Measurements from ENCODE around the gene TCF15.
"Not testable (repeated sequence)": the region's sequence is repeated elsewhere in the genome, so short reads cannot be mapped to it uniquely, and the experiment has no call there.

Gene TCF15

GRCh38 chr20:598133-598850, 11.8 kb downstream of the TCF15 start:
- no peak for DNase-seq (ENCODE audit: low read depth in 1 of 2, low spot score in 1 of 2)
- in situ Hi-C loops (cut with HindIII; ENCODE audit: low pct_unique_long_range_greater_than_20kb, low sequenced_read_pairs) = no loop called here
- TF ChIP-seq JUND (IDR thresholded peaks at IDR 0.05; ENCODE audit: low read depth) = no peak

- in situ Hi-C loops (cut with HindIII; ENCODE audit: low pct_unique_long_range_greater_than_20kb, low sequenced_read_pairs) = no loop called here
- DNase-seq (ENCODE audit: low read depth in 1 of 2, low spot score in 1 of 2) = no peak
- no peak for TF ChIP-seq JUND (IDR thresholded peaks at IDR 0.05; ENCODE audit: low read depth)
Observed at GRCh38 chr20:597560-597959, 12.5 kb downstream of the TCF15 start.

GRCh38 chr20:595330-596308, 14.5 kb downstream of the TCF15 start:
- no peak for DNase-seq (ENCODE audit: low read depth in 1 of 2, low spot score in 1 of 2)
- TF ChIP-seq JUND (IDR thresholded peaks at IDR 0.05; ENCODE audit: low read depth) = no peak
- in situ Hi-C loops (cut with HindIII; ENCODE audit: low pct_unique_long_range_greater_than_20kb, low sequenced_read_pairs) = no loop called here

- TF ChIP-seq JUND (IDR thresholded peaks at IDR 0.05; ENCODE audit: low read depth) = no peak
- DNase-seq (ENCODE audit: low read depth in 1 of 2, low spot score in 1 of 2) = no peak
- in situ Hi-C loops (cut with HindIII; ENCODE audit: low pct_unique_long_range_greater_than_20kb, low sequenced_read_pairs) = no loop called here
Observed at GRCh38 chr20:592506-592905, 17.6 kb downstream of the TCF15 start.

GRCh38 chr20:591941-592340, 18.2 kb downstream of the TCF15 start:
- DNase-seq (ENCODE audit: low read depth in 1 of 2, low spot score in 1 of 2) = no peak
- no peak for TF ChIP-seq JUND (IDR thresholded peaks at IDR 0.05; ENCODE audit: low read depth)
- in situ Hi-C loops (cut with HindIII; ENCODE audit: low pct_unique_long_range_greater_than_20kb, low sequenced_read_pairs) = no loop called here

GRCh38 chr20:588932-589672, 21.0 kb downstream of the TCF15 start:
- in situ Hi-C loops (cut with HindIII; ENCODE audit: low pct_unique_long_range_greater_than_20kb, low sequenced_read_pairs) = no loop called here
- peak in 1 of 2 experiments; percentile 30 for DNase-seq (ENCODE audit: low read depth in 1 of 2, low spot score in 1 of 2)
- TF ChIP-seq JUND (IDR thresholded peaks at IDR 0.05; ENCODE audit: low read depth) = no peak

- no peak for DNase-seq (ENCODE audit: low read depth in 1 of 2, low spot score in 1 of 2)
- in situ Hi-C loops (cut with HindIII; ENCODE audit: low pct_unique_long_range_greater_than_20kb, low sequenced_read_pairs) = no loop called here
- TF ChIP-seq JUND (IDR thresholded peaks at IDR 0.05; ENCODE audit: low read depth) = no peak
Observed at GRCh38 chr20:588476-588875, 21.6 kb downstream of the TCF15 start.

- no peak for TF ChIP-seq JUND (IDR thresholded peaks at IDR 0.05; ENCODE audit: low read depth)
- DNase-seq (ENCODE audit: low read depth in 1 of 2, low spot score in 1 of 2) = no peak
- in situ Hi-C loops (cut with HindIII; ENCODE audit: low pct_unique_long_range_greater_than_20kb, low sequenced_read_pairs) = no loop called here
Observed at GRCh38 chr20:584971-585301, 25.2 kb downstream of the TCF15 start.

- in situ Hi-C loops (cut with HindIII; ENCODE audit: low pct_unique_long_range_greater_than_20kb, low sequenced_read_pairs) = no loop called here
- peak in 1 of 2 experiments; percentile 78 for DNase-seq (ENCODE audit: low read depth in 1 of 2, low spot score in 1 of 2)
- TF ChIP-seq JUND (IDR thresholded peaks at IDR 0.05; ENCODE audit: low read depth) = no peak
Observed at GRCh38 chr20:584161-584970, 25.7 kb downstream of the TCF15 start.

GRCh38 chr20:582204-582603, 27.9 kb downstream of the TCF15 start:
- no peak for DNase-seq (ENCODE audit: low read depth in 1 of 2, low spot score in 1 of 2)
- TF ChIP-seq JUND (IDR thresholded peaks at IDR 0.05; ENCODE audit: low read depth) = no peak
- in situ Hi-C loops (cut with HindIII; ENCODE audit: low pct_unique_long_range_greater_than_20kb, low sequenced_read_pairs) = no loop called here

GRCh38 chr20:578940-579690, 31.0 kb downstream of the TCF15 start:
- in situ Hi-C loops (cut with HindIII; ENCODE audit: low pct_unique_long_range_greater_than_20kb, low sequenced_read_pairs); DNase-seq (ENCODE audit: low read depth in 1 of 2, low spot score in 1 of 2): not testable (repeated sequence)
